ENCODE results near the gene DUOXA2.

The DUOXA2 gene

GRCh38 chr15:45116006-45116481 is 1.9 kb downstream of the DUOXA2 start:
- no peak for TF ChIP-seq USF1 (IDR thresholded peaks at IDR 0.05)
- TF ChIP-seq RAD21 (IDR thresholded peaks at IDR 0.05; ENCODE audit: low read depth): no peak
- TF ChIP-seq TAF1 (IDR thresholded peaks at IDR 0.05; ENCODE audit: low read depth): no peak
- TF ChIP-seq TCF12 (IDR thresholded peaks at IDR 0.05; ENCODE audit: low read depth): no peak
- TF ChIP-seq EP300 (IDR thresholded peaks at IDR 0.05; ENCODE audit: borderline replicate concordance): no peak
- TF ChIP-seq EGR1 (IDR thresholded peaks at IDR 0.05): no peak
- TF ChIP-seq TEAD4 (IDR thresholded peaks at IDR 0.05): no peak
- no peak for TF ChIP-seq NFIC (IDR thresholded peaks at IDR 0.05)
- no peak for TF ChIP-seq YY1 (IDR thresholded peaks at IDR 0.05; ENCODE audit: low read depth)
- no peak for TF ChIP-seq MAX (IDR thresholded peaks at IDR 0.05)
- TF ChIP-seq FOXM1 (IDR thresholded peaks at IDR 0.05; ENCODE audit: borderline replicate concordance, low read depth): no peak
- no peak for TF ChIP-seq REST (IDR thresholded peaks at IDR 0.05; ENCODE audit: low read depth)
- TF ChIP-seq ZBTB7A (IDR thresholded peaks at IDR 0.05; ENCODE audit: low read depth): no peak

GRCh38 chr15:45116482-45117307 is 2.6 kb downstream of the DUOXA2 start:
- no peak for TF ChIP-seq USF1 (IDR thresholded peaks at IDR 0.05)
- TF ChIP-seq TAF1 (IDR thresholded peaks at IDR 0.05; ENCODE audit: low read depth): no peak
- no peak for TF ChIP-seq ZBTB7A (IDR thresholded peaks at IDR 0.05; ENCODE audit: low read depth)
- TF ChIP-seq EGR1 (IDR thresholded peaks at IDR 0.05): no peak
- TF ChIP-seq CREB1 (IDR thresholded peaks at IDR 0.05; ENCODE audit: low read depth): no peak
- no peak for TF ChIP-seq NFIC (IDR thresholded peaks at IDR 0.05)
- TF ChIP-seq REST (IDR thresholded peaks at IDR 0.05; ENCODE audit: low read depth): no peak
- no peak for TF ChIP-seq MAX (IDR thresholded peaks at IDR 0.05)
- no peak for TF ChIP-seq EP300 (IDR thresholded peaks at IDR 0.05; ENCODE audit: borderline replicate concordance)
- TF ChIP-seq RAD21 (IDR thresholded peaks at IDR 0.05; ENCODE audit: low read depth): no peak
- TF ChIP-seq YY1 (IDR thresholded peaks at IDR 0.05; ENCODE audit: low read depth): no peak
- no peak for TF ChIP-seq FOXM1 (IDR thresholded peaks at IDR 0.05; ENCODE audit: borderline replicate concordance, low read depth)
- TF ChIP-seq TEAD4 (IDR thresholded peaks at IDR 0.05): no peak
- TF ChIP-seq CEBPB (IDR thresholded peaks at IDR 0.05): no peak
- no peak for TF ChIP-seq TCF12 (IDR thresholded peaks at IDR 0.05; ENCODE audit: low read depth)

- no peak for TF ChIP-seq RAD21 (IDR thresholded peaks at IDR 0.05; ENCODE audit: low read depth)
- no peak for TF ChIP-seq EGR1 (IDR thresholded peaks at IDR 0.05)
- no peak for TF ChIP-seq CEBPB (IDR thresholded peaks at IDR 0.05)
- no peak for TF ChIP-seq TEAD4 (IDR thresholded peaks at IDR 0.05)
- no peak for TF ChIP-seq FOXM1 (IDR thresholded peaks at IDR 0.05; ENCODE audit: borderline replicate concordance, low read depth)
- TF ChIP-seq YY1 (IDR thresholded peaks at IDR 0.05; ENCODE audit: low read depth): no peak
- no peak for TF ChIP-seq ZBTB7A (IDR thresholded peaks at IDR 0.05; ENCODE audit: low read depth)
- no peak for TF ChIP-seq USF1 (IDR thresholded peaks at IDR 0.05)
- no peak for TF ChIP-seq CREB1 (IDR thresholded peaks at IDR 0.05; ENCODE audit: low read depth)
- TF ChIP-seq TAF1 (IDR thresholded peaks at IDR 0.05; ENCODE audit: low read depth): no peak
- TF ChIP-seq NFIC (IDR thresholded peaks at IDR 0.05): no peak
- TF ChIP-seq REST (IDR thresholded peaks at IDR 0.05; ENCODE audit: low read depth): no peak
- TF ChIP-seq MAX (IDR thresholded peaks at IDR 0.05): no peak
- no peak for TF ChIP-seq TCF12 (IDR thresholded peaks at IDR 0.05; ENCODE audit: low read depth)
These were observed 3.4 kb downstream of the DUOXA2 start for GRCh38 chr15:45117308-45118130.
